GM18858 (cell line): ENCODE measurements around the gene TRIM10.
"Not testable (repeated sequence)": the region's sequence is repeated elsewhere in the genome, so short reads cannot be mapped to it uniquely, and the experiment has no call there.

ENCODE experiments used
- ATAC-seq: cut with Tn5 transposase; IDR thresholded peaks from one replicate; pipeline ENCODE4 v1.9.1; 2021; ENCODE audit not compliant: unreplicated experiment

Gene TRIM10

GRCh38 chr6:30130887-30131862, 29.8 kb downstream of the TRIM10 start:
- ATAC-seq = no peak

GRCh38 chr6:30130179-30130679, 30.8 kb downstream of the TRIM10 start:
- ATAC-seq = no peak

DNA sequence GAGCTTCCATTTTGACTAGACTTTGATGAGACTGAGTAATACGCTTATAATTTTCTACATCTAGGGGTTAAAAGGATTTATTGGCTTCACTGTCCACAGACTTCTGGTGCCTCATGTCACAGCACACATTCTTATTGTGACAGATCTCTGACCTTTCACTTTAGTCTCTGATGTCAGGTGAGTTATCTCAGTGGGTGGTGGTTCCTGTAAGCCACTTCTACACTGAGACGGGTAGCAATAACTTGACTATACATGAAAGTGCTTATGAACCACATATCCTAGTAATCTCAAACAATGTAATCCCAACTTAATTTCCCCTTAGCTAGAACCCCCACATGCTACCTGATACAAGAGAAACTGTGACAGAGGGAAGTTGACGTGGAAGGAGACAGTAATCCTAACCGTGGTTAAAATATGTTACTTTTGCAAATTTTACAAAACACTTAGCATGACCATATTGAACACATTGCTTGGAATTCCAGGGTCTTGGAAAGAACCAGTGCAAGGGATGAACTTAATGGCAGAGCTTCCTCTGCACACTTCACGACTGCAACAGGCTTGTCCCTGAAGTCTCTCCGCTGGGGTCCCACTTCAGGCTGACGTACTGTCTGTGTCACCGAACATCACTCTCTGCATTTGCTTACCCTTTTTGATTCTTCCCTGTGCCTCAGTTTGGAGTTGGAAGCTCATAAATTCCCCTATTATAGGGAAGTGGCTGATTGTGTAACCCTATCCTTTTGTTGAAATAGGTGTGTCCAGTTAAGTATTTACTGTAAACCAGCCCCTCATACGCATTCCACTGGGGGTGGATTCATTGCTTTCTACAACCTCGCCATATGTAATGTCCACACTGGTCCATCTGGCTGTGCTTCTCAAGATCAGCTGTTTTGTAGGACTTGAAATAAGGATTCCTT, 31.5 kb downstream of the TRIM10 start:
- ATAC-seq = no peak

GRCh38 chr6:30127238-30128093, 33.5 kb downstream of the TRIM10 start:
- no peak for ATAC-seq

DNA sequence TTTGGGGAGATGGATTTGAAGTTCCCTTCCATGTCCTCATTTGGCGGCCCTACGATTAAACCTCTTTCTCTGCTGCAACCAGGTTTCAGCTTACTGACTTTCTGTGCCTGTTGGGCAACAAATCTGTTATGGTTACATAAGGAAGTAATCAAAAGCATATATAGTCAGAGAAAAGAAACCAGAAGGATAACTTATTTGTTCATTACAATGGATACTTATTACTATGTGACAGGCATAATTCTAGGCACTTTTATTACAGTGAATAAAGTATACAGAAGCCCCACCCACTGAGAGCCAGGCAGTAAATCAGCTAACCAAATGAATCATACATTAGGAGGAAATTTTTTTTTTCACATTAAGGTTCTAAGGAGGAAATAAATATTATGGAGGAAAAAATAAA, 38.5 kb downstream of the TRIM10 start:
- no peak for ATAC-seq

- ATAC-seq = no peak
Measured at GRCh38 chr6:30121446-30122366, 39.3 kb downstream of the TRIM10 start.

DNA sequence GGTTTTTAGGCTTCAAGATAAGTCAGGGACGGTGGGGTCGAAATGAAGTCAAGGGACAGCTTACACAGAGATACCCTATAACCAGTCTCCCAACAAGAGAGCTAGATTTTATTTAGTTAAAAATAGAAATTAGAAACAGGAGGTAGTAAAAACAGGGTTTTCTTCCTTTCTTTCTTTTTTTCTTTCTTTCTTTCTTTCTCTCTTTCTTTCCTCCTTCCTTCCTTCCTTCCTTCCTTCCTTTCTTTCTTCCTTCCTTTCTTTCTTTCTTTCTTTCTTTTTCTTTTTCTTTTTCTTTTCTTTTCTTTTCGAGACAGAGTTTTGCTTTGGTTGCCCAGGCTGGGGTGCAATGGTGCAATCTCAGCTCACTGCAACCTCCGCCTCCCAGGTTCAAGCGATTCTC, 42.3 kb downstream of the TRIM10 start:
- not testable (repeated sequence) for ATAC-seq

- no peak for ATAC-seq
Measured at GRCh38 chr6:30116724-30117123, 44.3 kb downstream of the TRIM10 start.

GRCh38 chr6:30113841-30114240, 47.2 kb downstream of the TRIM10 start:
- ATAC-seq = no peak

DNA sequence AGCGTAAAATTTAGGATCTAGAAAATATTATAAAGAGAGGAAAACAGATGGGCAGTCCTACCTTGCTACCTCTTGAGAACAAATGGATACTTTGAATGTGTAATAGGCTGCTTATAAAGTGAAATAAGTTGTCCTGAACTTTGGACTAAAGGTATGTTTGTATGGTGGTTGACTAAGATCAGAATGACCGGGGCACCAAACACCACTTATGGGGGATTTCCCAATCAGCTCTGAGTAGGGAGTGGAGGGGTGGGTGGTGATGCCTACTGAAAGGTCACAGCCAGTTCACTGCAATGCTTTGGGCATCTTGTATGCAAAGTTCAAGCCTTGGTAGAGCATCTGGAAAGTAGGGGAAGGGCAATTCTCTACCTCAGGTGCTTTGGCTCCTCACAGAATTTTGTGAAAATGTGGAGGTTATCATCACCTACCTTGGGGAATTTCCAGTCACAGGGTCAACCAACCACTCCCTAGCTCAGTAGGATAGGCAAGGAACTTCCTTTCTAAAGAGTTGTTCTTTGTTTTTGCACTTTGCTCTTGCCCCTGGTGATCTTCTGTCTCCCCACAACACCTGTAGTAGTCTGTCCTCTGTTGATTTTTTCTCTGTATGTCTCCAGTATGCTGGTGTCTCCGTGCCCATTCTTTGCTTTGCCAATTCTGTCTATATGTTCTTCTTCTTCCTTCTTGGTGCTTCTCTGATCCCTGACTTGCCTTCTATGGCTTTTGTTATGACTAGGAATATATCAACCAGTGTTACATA, 47.8 kb downstream of the TRIM10 start, which contains the start of gene TRIM31:
TSS of gene TRIM31 (minus strand) at position 88 of the 757 bp plus-strand sequence. CDS start 285 bp downstream, outside the sequence.
- ATAC-seq = peak; percentile 68

- ATAC-seq = no peak
Measured at GRCh38 chr6:30112402-30112994, 48.5 kb downstream of the TRIM10 start.

- ATAC-seq = no peak
Measured at GRCh38 chr6:30111266-30111856, 49.6 kb downstream of the TRIM10 start.

GRCh38 chr6:30104661-30105060, 56.4 kb downstream of the TRIM10 start:
- no peak for ATAC-seq

- ATAC-seq = no peak
Measured at GRCh38 chr6:30103872-30104179, 57.2 kb downstream of the TRIM10 start.

- no peak for ATAC-seq
Measured at GRCh38 chr6:30102970-30103871, 57.8 kb downstream of the TRIM10 start.

DNA sequence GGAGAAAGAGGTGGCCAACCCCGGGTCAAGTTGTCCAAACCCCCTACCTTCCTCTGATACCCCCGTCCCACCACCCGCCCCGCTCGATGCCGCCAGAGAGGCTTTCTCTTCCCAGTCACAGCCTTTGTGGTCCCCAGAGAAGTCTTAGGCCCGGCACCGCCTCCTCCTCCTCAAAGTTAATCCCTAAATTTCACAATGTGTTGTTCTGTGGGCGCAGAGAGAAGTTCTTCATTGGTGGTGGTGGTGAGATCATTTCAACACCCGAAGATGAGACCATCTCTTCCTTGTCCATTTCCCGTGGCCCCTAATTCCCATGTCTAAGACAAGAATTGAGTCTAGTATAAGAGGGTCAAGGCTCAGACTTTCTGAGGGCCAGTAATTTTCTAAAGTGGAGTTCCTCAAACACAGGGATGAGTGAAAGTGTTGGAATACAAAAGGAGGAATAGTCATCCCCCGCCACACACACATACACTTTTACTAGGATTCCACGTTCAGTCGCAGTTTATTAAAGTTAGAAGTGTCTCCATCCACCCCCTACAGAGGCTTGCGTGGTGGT, 58.5 kb downstream of the TRIM10 start:
- no peak for ATAC-seq
